Activated CD4-positive, alpha-beta memory T cell treated with anti-CD3 and anti-CD28 coated beads for 36 hours (primary cell): ENCODE data around the gene STK33. TPM values are rescaled to one million over a fixed set of nuclear protein-coding genes. Genes with fewer than 3 reads are reported as not detected.

Source experiments
- CTCF ChIA-PET: fragments of 350-600 bp; sonication (Branson Sonifier 250); formaldehyde crosslinking; loops from one replicate; lab custom pipeline; 2021; ENCODE audit warnings: antibody characterized with exemption, inconsistent platforms; lab: Charles Lee
- POLR2A ChIA-PET: fragments of 350-600 bp; sonication (Branson Sonifier 250); formaldehyde crosslinking; loops from one replicate; lab custom pipeline; 2021; ENCODE audit warnings: antibody characterized with exemption; lab: Charles Lee
- DNase-seq: peaks from one replicate; pipeline ENCODE4 v3.0.0-alpha.2; 2020
- H3K27ac Mint-ChIP-seq: one replicate; pipeline ENCODE4 v1.8.0; 2021; ENCODE audit warnings: mixed read lengths
- H3K27me3 Mint-ChIP-seq: one replicate; pipeline ENCODE4 v1.8.0; 2021; ENCODE audit warnings: mixed read lengths
- H3K36me3 Mint-ChIP-seq: one replicate; pipeline ENCODE4 v1.8.0; 2021; ENCODE audit warnings: mixed read lengths
- H3K4me1 Mint-ChIP-seq: one replicate; pipeline ENCODE4 v1.8.0; 2021; ENCODE audit warnings: low read depth, mixed read lengths
- H3K4me3 Mint-ChIP-seq: one replicate; pipeline ENCODE4 v1.8.0; 2021; ENCODE audit warnings: mild to moderate bottlenecking, mixed read lengths
- H3K9me3 Mint-ChIP-seq: one replicate; pipeline ENCODE4 v1.8.0; 2021; ENCODE audit warnings: mixed read lengths
- intact Hi-C: fragments of 100-400 bp; cut with micrococcal nuclease; formaldehyde crosslinking; loops from one replicate; pipeline ENCODE4 v1.15.1; 2023
- total RNA-seq, 2 experiments: library from RNA; stranded (reverse); gene quantifications; one replicate each; pipeline ENCODE4 v1.2.3, GENCODE V29; 2021

Gene STK33
- total RNA-seq, 2 experiments from 2014 or later, result 0.24 to 0.46 TPM

- H3K4me3 Mint-ChIP-seq, result no peak overlapping the region
- ChIA-PET POLR2A (no interaction called here), CTCF (no interaction called here)
- no peaks in the 10 kb centered on the region for H3K36me3 Mint-ChIP-seq
- H3K4me1 Mint-ChIP-seq, result no peaks in the 10 kb centered on the region
- intact Hi-C loops, result no loop called here
- H3K9me3 Mint-ChIP-seq, result no peaks in the 10 kb centered on the region
- peaks cover 6% of the 10 kb centered on the region for H3K27me3 Mint-ChIP-seq
- DNase-seq, result no peak
- H3K27ac Mint-ChIP-seq, result no peak overlapping the region
These were observed 62.0 kb downstream of the STK33 start for GRCh38 chr11:8531982-8532381.

DNA sequence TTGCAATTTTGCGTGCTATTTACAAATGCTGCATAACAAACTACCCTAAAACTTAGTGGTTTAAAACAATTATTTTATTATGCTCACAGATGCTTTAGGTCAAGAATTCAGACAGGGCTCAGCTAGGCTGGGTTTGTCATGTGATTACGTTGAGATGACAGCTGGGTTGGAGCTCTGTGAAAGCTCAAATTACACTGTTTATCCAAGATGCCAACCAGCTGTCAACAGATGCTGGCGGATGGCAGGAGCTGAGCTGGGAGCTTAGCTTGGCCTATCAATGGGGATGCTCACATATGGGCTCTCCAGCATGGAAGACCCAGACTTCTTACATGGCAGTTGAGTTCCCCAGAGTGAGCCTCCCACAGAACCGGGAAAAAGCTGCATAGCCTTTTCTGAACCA lies 62.7 kb downstream of the STK33 start:
- CTCF ChIA-PET, result no interaction called here
- intact Hi-C loops, result no loop called here
- Mint-ChIP-seq H3K4me1 (no peaks in the 10 kb centered on the region), H3K36me3 (no peaks in the 10 kb centered on the region), H3K27ac (no peak overlapping the region), H3K9me3 (no peaks in the 10 kb centered on the region), H3K4me3 (no peak overlapping the region), H3K27me3 (peaks cover 6% of the 10 kb centered on the region)
- no peak for DNase-seq
- POLR2A ChIA-PET, result no interaction called here

- Mint-ChIP-seq H3K4me1 (no peaks in the 10 kb centered on the region), H3K27me3 (peaks cover 2% of the 10 kb centered on the region), H3K4me3 (no peak overlapping the region), H3K36me3 (no peaks in the 10 kb centered on the region), H3K9me3 (no peaks in the 10 kb centered on the region), H3K27ac (no peak overlapping the region)
- POLR2A ChIA-PET, result no interaction called here
- intact Hi-C loops, result no loop called here
- DNase-seq, result no peak
- CTCF ChIA-PET, result no interaction called here
These were observed 66.1 kb downstream of the STK33 start for GRCh38 chr11:8527939-8528338.

- no peak overlapping the region for H3K4me3 Mint-ChIP-seq
- no peaks in the 10 kb centered on the region for H3K4me1 Mint-ChIP-seq
- no peaks in the 10 kb centered on the region for H3K36me3 Mint-ChIP-seq
- intact Hi-C loops, result no loop called here
- peaks cover 4% of the 10 kb centered on the region for H3K27me3 Mint-ChIP-seq
- no peak for DNase-seq
- ChIA-PET POLR2A (no interaction called here), CTCF (no interaction called here)
- H3K27ac Mint-ChIP-seq, result no peak overlapping the region
- peaks cover 6% of the 10 kb centered on the region for H3K9me3 Mint-ChIP-seq
These were observed 70.6 kb downstream of the STK33 start for GRCh38 chr11:8523396-8523795.

DNA sequence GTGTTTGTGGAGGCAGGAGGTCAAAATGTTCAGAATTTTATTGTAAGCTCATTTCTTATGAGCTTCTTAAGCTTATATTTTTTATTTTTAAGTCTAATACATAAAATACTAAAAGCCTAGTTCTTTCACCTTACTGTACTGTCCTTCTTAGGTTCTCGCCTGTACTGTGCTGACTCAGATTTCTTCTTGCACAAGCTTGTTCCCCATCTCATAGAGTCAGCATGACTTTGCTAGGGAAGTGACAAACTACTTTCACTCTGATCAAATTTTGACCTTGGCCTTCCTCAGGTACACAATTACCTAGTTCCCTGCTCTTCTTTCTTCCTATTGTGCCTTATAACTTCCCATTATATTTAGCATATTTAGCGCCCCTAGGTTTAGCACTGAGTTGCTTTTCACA lies 81.5 kb downstream of the STK33 start:
- CTCF ChIA-PET, result no interaction called here
- POLR2A ChIA-PET, result no interaction called here
- intact Hi-C loops, result no loop called here
- H3K36me3 Mint-ChIP-seq, result no peaks in the 10 kb centered on the region
- H3K27ac Mint-ChIP-seq, result no peak overlapping the region
- H3K4me3 Mint-ChIP-seq, result no peak overlapping the region
- peaks cover 13% of the 10 kb centered on the region for H3K27me3 Mint-ChIP-seq
- no peaks in the 10 kb centered on the region for H3K4me1 Mint-ChIP-seq
- H3K9me3 Mint-ChIP-seq, result peaks cover 7% of the 10 kb centered on the region
- no peak for DNase-seq

GRCh38 chr11:8503910-8504364 lies 90.1 kb downstream of the STK33 start:
- no peaks in the 10 kb centered on the region for H3K27me3 Mint-ChIP-seq
- intact Hi-C loops, result no loop called here
- CTCF ChIA-PET, result interaction anchor here (0.6 kb wide), 1 partner anchor 279 kb away, joined by 3 read pairs; no protein-coding TSS in a partner anchor

DNA sequence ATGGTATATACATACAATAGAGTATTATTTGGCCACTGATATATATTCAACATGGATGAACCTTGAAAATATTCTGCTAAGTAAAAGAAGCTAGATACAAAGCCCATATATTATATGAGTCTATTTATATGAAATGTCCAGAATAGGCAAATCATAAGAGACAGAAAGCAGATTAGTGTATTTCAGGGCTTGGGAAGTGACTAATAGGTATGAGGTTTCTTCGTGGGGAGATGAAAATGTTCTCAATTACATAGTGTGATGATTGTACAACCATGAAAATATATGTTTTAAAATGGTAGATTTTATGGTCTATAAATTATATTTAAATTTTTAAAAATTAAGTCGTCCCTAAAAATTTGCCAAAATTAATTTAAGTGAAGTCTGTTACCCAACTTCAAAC lies 92.2 kb downstream of the STK33 start:
- no peak overlapping the region for H3K4me3 Mint-ChIP-seq
- H3K4me1 Mint-ChIP-seq, result no peaks in the 10 kb centered on the region
- H3K36me3 Mint-ChIP-seq, result no peaks in the 10 kb centered on the region
- intact Hi-C loops, result no loop called here
- H3K27me3 Mint-ChIP-seq, result no peaks in the 10 kb centered on the region
- ChIA-PET CTCF (no interaction called here), POLR2A (no interaction called here)
- DNase-seq, result no peak
- peaks cover 5% of the 10 kb centered on the region for H3K9me3 Mint-ChIP-seq
- no peak overlapping the region for H3K27ac Mint-ChIP-seq

More at GRCh38 chr11:8503910-8504364, 90.1 kb downstream of the STK33 start:
- H3K36me3 Mint-ChIP-seq, result no peaks in the 10 kb centered on the region
- H3K9me3 Mint-ChIP-seq, result no peaks in the 10 kb centered on the region
- no peak overlapping the region for H3K27ac Mint-ChIP-seq
- H3K4me3 Mint-ChIP-seq, result no peak overlapping the region
- POLR2A ChIA-PET, result no interaction called here
- no peak for DNase-seq
- no peaks in the 10 kb centered on the region for H3K4me1 Mint-ChIP-seq

DNA sequence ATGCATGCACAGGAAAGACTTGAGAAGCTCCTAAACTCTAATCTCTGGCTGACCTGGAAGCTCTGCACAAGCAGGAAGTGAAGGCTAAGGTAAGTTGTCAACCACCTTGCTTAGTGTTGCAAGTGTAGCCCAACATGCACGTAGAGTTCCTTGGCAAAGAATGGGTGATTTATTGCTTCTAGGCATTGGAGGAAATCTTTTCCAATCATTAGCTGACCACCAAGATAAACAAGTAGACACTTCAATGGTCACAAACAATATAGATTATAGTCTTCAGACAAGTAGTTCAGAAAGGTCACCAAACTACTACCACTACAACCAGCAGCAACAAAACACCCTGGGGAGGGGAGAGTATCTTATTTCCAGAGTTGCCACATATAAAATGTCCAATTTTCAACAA lies 105.6 kb downstream of the STK33 start:
- Mint-ChIP-seq H3K27me3 (peaks cover 8% of the 10 kb centered on the region), H3K27ac (no peak overlapping the region), H3K4me3 (no peak overlapping the region), H3K4me1 (no peaks in the 10 kb centered on the region), H3K9me3 (no peaks in the 10 kb centered on the region), H3K36me3 (no peaks in the 10 kb centered on the region)
- POLR2A ChIA-PET, result no interaction called here
- CTCF ChIA-PET, result no interaction called here
- intact Hi-C loops, result no loop called here
- no peak for DNase-seq

- CTCF ChIA-PET, result interaction anchor here (0.6 kb wide), 1 partner anchor 239 kb away, joined by 3 read pairs; no protein-coding TSS in a partner anchor
- no peaks in the 10 kb centered on the region for H3K4me1 Mint-ChIP-seq
- POLR2A ChIA-PET, result no interaction called here
- H3K27me3 Mint-ChIP-seq, result peaks cover 4% of the 10 kb centered on the region
- no peaks in the 10 kb centered on the region for H3K36me3 Mint-ChIP-seq
- DNase-seq, result no peak
- intact Hi-C loops, result no loop called here
- H3K27ac Mint-ChIP-seq, result no peak overlapping the region
- H3K9me3 Mint-ChIP-seq, result no peaks in the 10 kb centered on the region
- no peak overlapping the region for H3K4me3 Mint-ChIP-seq
These were observed 106.8 kb downstream of the STK33 start for GRCh38 chr11:8487261-8487660.

DNA sequence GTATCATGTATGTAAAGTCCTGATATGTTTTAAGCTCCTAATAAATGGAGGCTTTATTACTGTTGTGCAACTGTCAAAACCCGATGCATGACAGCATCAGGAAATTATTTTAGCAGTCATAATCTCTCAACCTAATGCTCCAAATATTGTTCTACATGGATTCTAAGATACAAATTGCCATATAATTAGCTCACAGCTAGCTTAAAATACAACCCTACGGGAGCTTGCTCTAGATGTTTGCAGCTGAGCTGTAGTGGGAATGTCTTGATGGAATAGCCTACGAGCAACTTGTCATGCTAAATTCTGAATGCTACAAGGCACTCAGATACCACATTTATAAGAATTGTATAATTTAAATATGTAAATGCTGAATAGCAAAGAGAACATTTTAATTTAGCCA lies 109.8 kb downstream of the STK33 start:
- Mint-ChIP-seq H3K27me3 (no peaks in the 10 kb centered on the region), H3K4me3 (no peak overlapping the region), H3K36me3 (no peaks in the 10 kb centered on the region), H3K27ac (no peak overlapping the region), H3K9me3 (no peaks in the 10 kb centered on the region), H3K4me1 (no peaks in the 10 kb centered on the region)
- ChIA-PET CTCF (no interaction called here), POLR2A (no interaction called here)
- DNase-seq, result no peak
- intact Hi-C loops, result no loop called here

DNA sequence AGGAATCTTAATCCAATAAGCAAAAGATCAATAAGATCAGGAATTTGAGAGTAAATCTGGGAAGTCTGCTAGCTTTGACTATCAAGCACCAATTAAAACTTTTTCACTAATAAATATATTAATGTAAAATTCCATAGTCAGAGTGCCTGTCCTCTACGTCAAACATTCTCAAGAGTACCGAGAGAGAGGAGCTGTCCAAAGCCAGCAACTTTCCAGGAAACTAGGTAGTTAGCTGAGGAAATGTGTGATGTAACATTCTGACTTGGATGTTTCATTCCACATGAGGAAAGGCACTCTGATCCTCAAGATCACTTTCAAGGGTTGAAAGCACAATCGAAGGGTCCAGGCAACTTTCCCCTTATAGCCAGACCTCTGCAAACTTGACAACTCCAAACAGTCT lies 113.2 kb downstream of the STK33 start:
- POLR2A ChIA-PET, result no interaction called here
- Mint-ChIP-seq H3K27me3 (no peaks in the 10 kb centered on the region), H3K4me3 (no peak overlapping the region), H3K9me3 (no peaks in the 10 kb centered on the region), H3K36me3 (no peaks in the 10 kb centered on the region), H3K4me1 (no peaks in the 10 kb centered on the region), H3K27ac (no peak overlapping the region)
- no peak for DNase-seq
- intact Hi-C loops, result no loop called here
- CTCF ChIA-PET, result no interaction called here

DNA sequence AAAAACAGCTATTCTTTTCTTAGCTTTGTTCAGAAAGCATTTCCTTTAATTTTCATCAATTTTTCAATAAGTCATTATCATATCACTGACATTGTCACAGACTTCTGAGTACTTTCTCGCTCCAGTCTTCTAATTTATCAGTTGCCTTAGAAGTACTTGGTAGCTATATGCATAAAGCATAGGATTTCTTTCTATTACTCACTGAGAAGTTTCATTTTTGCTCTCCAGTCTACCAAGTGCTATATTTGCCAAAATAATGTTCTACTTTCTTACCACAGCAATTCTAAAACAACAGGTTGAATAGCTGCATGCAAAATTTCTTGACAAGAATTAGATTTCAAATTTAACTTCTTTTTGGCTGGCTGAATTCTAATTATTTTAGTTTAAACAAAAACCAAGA lies 116.3 kb downstream of the STK33 start:
- Mint-ChIP-seq H3K4me1 (no peaks in the 10 kb centered on the region), H3K36me3 (no peaks in the 10 kb centered on the region), H3K9me3 (no peaks in the 10 kb centered on the region), H3K27me3 (no peaks in the 10 kb centered on the region), H3K27ac (no peak overlapping the region), H3K4me3 (no peak overlapping the region)
- ChIA-PET POLR2A (no interaction called here), CTCF (no interaction called here)
- intact Hi-C loops, result no loop called here
- DNase-seq, result no peak

GRCh38 chr11:8477151-8477550 lies 116.9 kb downstream of the STK33 start:
- Mint-ChIP-seq H3K36me3 (no peaks in the 10 kb centered on the region), H3K27ac (no peak overlapping the region), H3K9me3 (no peaks in the 10 kb centered on the region), H3K27me3 (no peaks in the 10 kb centered on the region), H3K4me1 (no peaks in the 10 kb centered on the region), H3K4me3 (no peak overlapping the region)
- intact Hi-C loops, result no loop called here
- DNase-seq, result no peak
- POLR2A ChIA-PET, result no interaction called here
- CTCF ChIA-PET, result no interaction called here
